ENCODE results near the gene NR3C1. TPM values are rescaled to one million over a fixed set of nuclear protein-coding genes. Genes with fewer than 3 reads are reported as not detected.

The NR3C1 gene
- total and polyA plus RNA-seq, 7 experiments from 2014 or later = 68.0 to 140 (median 100.0) TPM

DNA sequence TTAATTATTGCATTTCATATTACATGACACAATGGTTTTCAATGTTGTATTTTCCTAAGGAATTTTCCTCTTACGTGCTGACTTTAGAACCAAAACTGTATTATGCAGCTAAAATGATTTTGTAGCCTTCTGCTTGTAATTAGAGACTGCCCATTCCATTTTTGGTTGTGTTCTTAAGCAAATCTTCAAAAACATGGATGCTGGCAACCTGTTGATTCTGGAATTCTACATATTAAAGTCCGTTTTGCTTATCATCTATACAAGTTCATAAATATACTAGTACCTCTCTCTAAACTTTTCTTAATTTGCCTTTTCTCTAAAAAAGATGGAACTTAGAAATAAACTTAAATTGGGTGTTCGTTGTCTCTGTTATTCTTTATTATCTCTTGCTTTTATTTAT is 88.3 kb downstream of the NR3C1 start:
- Mint-ChIP-seq H3K27me3 (no peaks in the 10 kb centered on the region), H3K27ac (peak overlapping the region in 1 of 9 donors; percentile 40), H3K4me3 (no peak overlapping the region), H3K36me3 (peaks cover 15 to 39% (median 33%) of the 10 kb centered on the region in 5 donors), H3K4me1 (peaks cover 13 to 44% (median 28%) of the 10 kb centered on the region in 7 donors), H3K9me3 (no peaks in the 10 kb centered on the region)
- H3K36me3 ChIP-seq (ENCODE audit: control insufficient read depth in 2 of 3, insufficient read depth in 3 of 3, low read length in 3 of 3) = peaks cover 0 to 32% (median 5%) of the 10 kb centered on the region in 3 experiments
- H3K4me1 ChIP-seq (ENCODE audit: control insufficient read depth in 2 of 2, insufficient read depth in 2 of 2, low read length in 2 of 2) = no peaks in the 10 kb centered on the region
- no peaks in the 10 kb centered on the region for H3K27me3 ChIP-seq (ENCODE audit: control insufficient read depth in 2 of 2, insufficient read depth in 2 of 2, low read length in 2 of 2)
- ChIA-PET CTCF (no interaction called here), POLR2A (no interaction called here)
- no peak overlapping the region for H3K4me3 ChIP-seq (ENCODE audit: low read length)
- no peak for DNase-seq
- H3K9me3 ChIP-seq (ENCODE audit: control insufficient read depth in 2 of 3, low read length in 3 of 3) = no peaks in the 10 kb centered on the region
- intact Hi-C loops (cut with micrococcal nuclease) = loop anchor here in 1 of 2 donors (10.0 kb wide), 1 partner anchor 880 kb away; no protein-coding TSS in a partner anchor
- H3K27ac ChIP-seq (ENCODE audit: low read depth, low read length) = no peak overlapping the region
- no peak for ATAC-seq

DNA sequence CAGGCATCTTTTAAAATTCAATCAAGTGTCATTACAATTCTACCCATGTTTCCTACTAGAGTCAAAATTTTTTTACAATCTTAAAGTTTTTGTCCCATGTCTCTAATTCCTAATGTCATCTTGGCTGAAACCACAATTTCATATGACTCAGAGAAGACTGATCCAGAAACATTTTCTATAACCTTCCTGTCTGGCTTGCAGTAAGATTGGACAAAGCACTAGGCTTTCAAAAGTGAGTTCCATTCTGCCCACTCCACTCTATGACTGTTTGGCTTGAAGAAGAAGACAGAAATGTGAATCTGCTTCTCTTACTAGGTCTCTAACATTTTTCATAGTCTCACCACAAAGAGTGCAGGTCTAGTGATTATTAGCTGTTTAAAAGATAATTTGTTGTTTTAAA is 88.8 kb downstream of the NR3C1 start:
- DNase-seq (no peak), ATAC-seq (no peak)
- Histone ChIP-seq H3K27me3 (ENCODE audit: control insufficient read depth in 2 of 2, insufficient read depth in 2 of 2, low read length in 2 of 2) (no peaks in the 10 kb centered on the region), H3K27ac (ENCODE audit: low read depth, low read length) (no peak overlapping the region), H3K36me3 (ENCODE audit: control insufficient read depth in 2 of 3, insufficient read depth in 3 of 3, low read length in 3 of 3) (peaks cover 0 to 38% (median 5%) of the 10 kb centered on the region in 3 experiments), H3K4me3 (ENCODE audit: low read length) (no peak overlapping the region), H3K4me1 (ENCODE audit: control insufficient read depth in 2 of 2, insufficient read depth in 2 of 2, low read length in 2 of 2) (no peaks in the 10 kb centered on the region), H3K9me3 (ENCODE audit: control insufficient read depth in 2 of 3, low read length in 3 of 3) (no peaks in the 10 kb centered on the region)
- Mint-ChIP-seq H3K4me3 (no peak overlapping the region), H3K27me3 (no peaks in the 10 kb centered on the region), H3K9me3 (no peaks in the 10 kb centered on the region), H3K27ac (peak overlapping the region in 2 of 9 donors; percentile 40 to 59), H3K36me3 (peaks cover 15 to 44% (median 36%) of the 10 kb centered on the region in 5 donors), H3K4me1 (peaks cover 10 to 38% (median 26%) of the 10 kb centered on the region in 7 donors)
- POLR2A ChIA-PET = no interaction called here
- intact Hi-C loops (cut with micrococcal nuclease) = loop anchor here in 1 of 2 donors (10.0 kb wide), 1 partner anchor 880 kb away; no protein-coding TSS in a partner anchor
- CTCF ChIA-PET = no interaction called here

DNA sequence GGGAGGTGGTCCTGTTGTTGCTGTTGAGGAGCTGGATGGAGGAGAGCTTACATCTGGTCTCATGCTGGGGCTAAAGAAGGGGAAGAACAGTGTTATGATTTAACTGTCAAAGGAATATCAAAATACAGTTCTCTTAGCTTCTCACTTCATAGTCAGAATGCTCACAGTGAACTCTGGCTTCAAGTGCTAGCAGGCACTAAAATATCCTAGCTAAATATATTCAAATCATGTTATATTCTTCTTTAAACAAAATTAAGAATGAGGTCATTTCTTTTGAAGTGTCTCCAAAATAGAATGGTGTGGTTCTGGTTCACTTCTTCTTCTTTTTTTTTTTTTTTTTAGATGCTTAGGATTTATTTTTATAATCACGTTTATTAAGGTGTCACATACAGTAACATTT is 89.4 kb downstream of the NR3C1 start:
- no peak overlapping the region for H3K27ac ChIP-seq (ENCODE audit: low read depth, low read length)
- H3K27me3 ChIP-seq (ENCODE audit: control insufficient read depth in 2 of 2, insufficient read depth in 2 of 2, low read length in 2 of 2) = no peaks in the 10 kb centered on the region
- H3K4me1 ChIP-seq (ENCODE audit: control insufficient read depth in 2 of 2, insufficient read depth in 2 of 2, low read length in 2 of 2) = no peaks in the 10 kb centered on the region
- Mint-ChIP-seq H3K27me3 (no peaks in the 10 kb centered on the region), H3K4me1 (peaks cover 10 to 33% (median 25%) of the 10 kb centered on the region in 7 donors), H3K36me3 (peaks cover 15 to 50% (median 42%) of the 10 kb centered on the region in 5 donors), H3K27ac (peak overlapping the region in 4 of 9 donors; percentile 10 to 40 (median 11)), H3K9me3 (no peaks in the 10 kb centered on the region), H3K4me3 (no peak overlapping the region)
- ChIA-PET POLR2A (no interaction called here), CTCF (no interaction called here)
- H3K9me3 ChIP-seq (ENCODE audit: control insufficient read depth in 2 of 3, low read length in 3 of 3) = no peaks in the 10 kb centered on the region
- intact Hi-C loops (cut with micrococcal nuclease) = loop anchor here in 1 of 2 donors (10.0 kb wide), 1 partner anchor 881 kb away; no protein-coding TSS in a partner anchor
- H3K4me3 ChIP-seq (ENCODE audit: low read length) = no peak overlapping the region
- no peak for DNase-seq
- ATAC-seq = no peak
- H3K36me3 ChIP-seq (ENCODE audit: control insufficient read depth in 2 of 3, insufficient read depth in 3 of 3, low read length in 3 of 3) = peaks cover 0 to 43% (median 2%) of the 10 kb centered on the region in 3 experiments

DNA sequence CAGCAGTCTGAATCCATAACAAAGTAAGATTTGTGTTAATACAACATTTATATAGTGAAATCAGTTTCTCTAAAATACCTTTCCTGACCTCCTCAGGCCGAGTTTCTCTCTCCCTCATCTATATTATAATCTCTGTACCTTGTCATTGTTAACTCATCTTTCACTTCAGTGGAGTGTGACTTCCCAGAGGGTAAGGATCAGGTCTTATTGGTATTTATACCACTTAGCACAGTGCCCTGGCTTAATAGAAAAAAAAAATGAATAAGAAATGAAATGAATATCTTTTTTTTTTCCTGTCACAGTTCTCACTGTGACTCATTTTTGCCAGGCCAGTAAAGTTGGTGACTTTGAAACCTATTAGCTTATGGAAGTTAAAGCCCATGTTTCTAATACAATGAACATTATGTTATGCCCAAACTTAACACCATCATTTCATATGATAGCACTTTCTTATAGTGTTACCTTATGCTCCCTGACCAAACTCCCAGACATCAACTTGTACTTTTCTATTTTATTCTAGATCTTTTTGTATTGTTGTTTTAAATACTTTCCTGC is 90.1 kb downstream of the NR3C1 start:
- peaks cover 0 to 3% (median 0%) of the 10 kb centered on the region in 11 donors for H3K9me3 Mint-ChIP-seq
- no peak overlapping the region for H3K4me3 ChIP-seq (ENCODE audit: low read length)
- H3K4me1 ChIP-seq (ENCODE audit: control insufficient read depth in 2 of 2, insufficient read depth in 2 of 2, low read length in 2 of 2) = no peaks in the 10 kb centered on the region
- H3K36me3 ChIP-seq (ENCODE audit: control insufficient read depth in 2 of 3, insufficient read depth in 3 of 3, low read length in 3 of 3) = peaks cover 0 to 50% (median 0%) of the 10 kb centered on the region in 3 experiments
- H3K27me3 ChIP-seq (ENCODE audit: control insufficient read depth in 2 of 2, insufficient read depth in 2 of 2, low read length in 2 of 2) = no peaks in the 10 kb centered on the region
- no peaks in the 10 kb centered on the region for H3K27me3 Mint-ChIP-seq
- peaks cover 20 to 57% (median 49%) of the 10 kb centered on the region in 5 donors for H3K36me3 Mint-ChIP-seq
- intact Hi-C loops (cut with micrococcal nuclease) = loop anchor here in 1 of 2 donors (10.0 kb wide), 1 partner anchor 881 kb away; no protein-coding TSS in a partner anchor
- H3K9me3 ChIP-seq (ENCODE audit: control insufficient read depth in 2 of 3, low read length in 3 of 3) = no peaks in the 10 kb centered on the region
- H3K4me3 Mint-ChIP-seq = no peak overlapping the region
- DNase-seq (no peak), ATAC-seq (no peak)
- no peak overlapping the region for H3K27ac ChIP-seq (ENCODE audit: low read depth, low read length)
- ChIA-PET POLR2A (no interaction called here), CTCF (no interaction called here)
- peaks cover 10 to 33% (median 22%) of the 10 kb centered on the region in 7 donors for H3K4me1 Mint-ChIP-seq
- H3K27ac Mint-ChIP-seq = peak overlapping the region in 2 of 9 donors; percentile 12 to 40

DNA sequence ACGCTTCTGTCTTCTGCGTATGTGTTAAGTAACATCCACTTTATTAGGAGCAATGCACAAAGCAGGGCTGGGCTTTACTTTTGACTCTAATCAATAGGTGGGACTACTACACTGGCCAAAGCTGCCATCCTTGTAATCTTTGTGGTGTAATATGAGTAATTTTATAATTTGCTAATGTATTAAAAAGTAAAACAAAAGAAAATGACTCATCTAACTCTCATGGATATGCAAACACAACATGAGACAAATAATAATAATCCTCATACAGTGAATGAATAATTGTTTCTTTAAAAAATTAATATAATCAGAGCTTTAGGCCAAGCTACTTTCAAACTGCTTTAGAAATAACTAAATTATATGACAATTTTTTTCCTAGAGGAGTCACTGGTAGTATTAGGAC is 90.7 kb downstream of the NR3C1 start:
- Mint-ChIP-seq H3K4me3 (no peak overlapping the region), H3K4me1 (peaks cover 10 to 33% (median 19%) of the 10 kb centered on the region in 7 donors), H3K36me3 (peaks cover 20 to 61% (median 53%) of the 10 kb centered on the region in 5 donors), H3K9me3 (peaks cover 0 to 3% (median 0%) of the 10 kb centered on the region in 11 donors), H3K27me3 (no peaks in the 10 kb centered on the region), H3K27ac (no peak overlapping the region)
- no peak for DNase-seq
- intact Hi-C loops (cut with micrococcal nuclease) = loop anchor here in 1 of 2 donors (10.0 kb wide), 1 partner anchor 882 kb away; no protein-coding TSS in a partner anchor
- no peak overlapping the region for H3K27ac ChIP-seq (ENCODE audit: low read depth, low read length)
- ChIA-PET CTCF (no interaction called here), POLR2A (no interaction called here)
- H3K4me1 ChIP-seq (ENCODE audit: control insufficient read depth in 2 of 2, insufficient read depth in 2 of 2, low read length in 2 of 2) = no peaks in the 10 kb centered on the region
- H3K36me3 ChIP-seq (ENCODE audit: control insufficient read depth in 2 of 3, insufficient read depth in 3 of 3, low read length in 3 of 3) = peaks cover 0 to 56% (median 0%) of the 10 kb centered on the region in 3 experiments
- no peak for ATAC-seq
- H3K4me3 ChIP-seq (ENCODE audit: low read length) = no peak overlapping the region
- no peaks in the 10 kb centered on the region for H3K9me3 ChIP-seq (ENCODE audit: control insufficient read depth in 2 of 3, low read length in 3 of 3)
- H3K27me3 ChIP-seq (ENCODE audit: control insufficient read depth in 2 of 2, insufficient read depth in 2 of 2, low read length in 2 of 2) = no peaks in the 10 kb centered on the region

DNA sequence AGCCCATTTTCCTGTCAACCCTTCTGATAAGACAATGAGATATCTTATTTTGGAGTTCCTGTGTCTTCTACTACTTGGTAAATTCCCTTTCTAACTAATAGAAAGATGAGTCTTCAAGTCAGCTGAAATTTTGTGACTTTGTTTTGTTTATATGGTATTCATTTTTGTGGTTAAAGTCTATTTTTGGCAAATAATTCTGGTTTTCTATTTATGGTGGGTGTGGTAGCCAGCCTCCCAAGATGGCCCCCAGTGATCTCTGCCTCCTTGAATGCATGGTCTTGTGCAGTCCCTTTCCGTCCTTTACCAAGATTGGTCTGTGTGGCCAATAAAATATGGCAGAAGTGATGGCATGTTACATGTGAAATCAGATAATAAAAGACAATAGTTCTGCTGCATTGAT is 91.5 kb downstream of the NR3C1 start:
- no peak overlapping the region for H3K27ac Mint-ChIP-seq
- Histone ChIP-seq H3K36me3 (ENCODE audit: control insufficient read depth in 2 of 3, insufficient read depth in 3 of 3, low read length in 3 of 3) (peaks cover 0 to 56% (median 0%) of the 10 kb centered on the region in 3 experiments), H3K4me3 (ENCODE audit: low read length) (no peak overlapping the region), H3K4me1 (ENCODE audit: control insufficient read depth in 2 of 2, insufficient read depth in 2 of 2, low read length in 2 of 2) (no peaks in the 10 kb centered on the region), H3K27ac (ENCODE audit: low read depth, low read length) (no peak overlapping the region), H3K27me3 (ENCODE audit: control insufficient read depth in 2 of 2, insufficient read depth in 2 of 2, low read length in 2 of 2) (no peaks in the 10 kb centered on the region), H3K9me3 (ENCODE audit: control insufficient read depth in 2 of 3, low read length in 3 of 3) (no peaks in the 10 kb centered on the region)
- no peak for ATAC-seq
- H3K4me1 Mint-ChIP-seq = peaks cover 8 to 32% (median 11%) of the 10 kb centered on the region in 7 donors
- POLR2A ChIA-PET = no interaction called here
- intact Hi-C loops (cut with micrococcal nuclease) = loop anchor here in 1 of 2 donors (10.0 kb wide), 1 partner anchor 883 kb away; no protein-coding TSS in a partner anchor
- peaks cover 0 to 3% (median 0%) of the 10 kb centered on the region in 11 donors for H3K9me3 Mint-ChIP-seq
- no peaks in the 10 kb centered on the region for H3K27me3 Mint-ChIP-seq
- peaks cover 20 to 69% (median 58%) of the 10 kb centered on the region in 5 donors for H3K36me3 Mint-ChIP-seq
- CTCF ChIA-PET = no interaction called here
- DNase-seq = no peak
- H3K4me3 Mint-ChIP-seq = no peak overlapping the region

Data from naive thymus-derived CD4-positive, alpha-beta T cell (primary cell).